Heart left ventricle (tissue), 16 donors: ENCODE results near the gene IL15. TPM values are rescaled to one million over a fixed set of nuclear protein-coding genes. Genes with fewer than 3 reads are reported as not detected.

ENCODE experiments used
- ATAC-seq, 4 donors: fragments of 200-7000 bp; cut with Tn5 transposase; one replicate each; pipeline ENCODE4 v1.9.1; 2020 to 2022; ENCODE audit warnings: moderate library complexity in 4 of 4, mild to moderate bottlenecking in 3 of 4, moderate number of reproducible peaks in 1 of 4
- DNase-seq, 5 donors: peaks; one replicate each; pipeline ENCODE4 v3.0.0-alpha.2; 2020
- H3K27ac ChIP-seq, 12 donors: fragments of 200-600 bp; sonication (generic) in 4 of 12; one replicate each; pipeline versions ENCODE4 v1.5.0 to v1.8.0; 2016 to 2022; ENCODE audit warnings: mild to moderate bottlenecking in 2 of 12
- H3K27me3 ChIP-seq, 9 donors: fragments of 200-600 bp; sonication (generic) in 2 of 9; one replicate each; pipeline versions ENCODE4 v1.5.1 to v1.8.0; 2016 to 2022; ENCODE audit warnings: mild to moderate bottlenecking in 3 of 9
- H3K36me3 ChIP-seq, 9 donors: fragments of 200-600 bp; sonication (generic) in 2 of 9; one replicate each; pipeline versions ENCODE4 v1.5.0 to v1.8.0; 2018 to 2022; ENCODE audit warnings: mild to moderate bottlenecking in 2 of 9
- H3K4me1 ChIP-seq, 12 donors: fragments of 200-600 bp; sonication (generic) in 4 of 12; one replicate each; pipeline versions ENCODE4 v1.5.0 to v1.8.0; 2016 to 2022; ENCODE audit warnings: mild to moderate bottlenecking in 3 of 12
- H3K4me3 ChIP-seq, 12 donors: fragments of 200-600 bp; sonication (generic) in 4 of 12; one replicate each; pipeline versions ENCODE4 v1.5.0 to v1.8.0; 2017 to 2022; ENCODE audit warnings: mild to moderate bottlenecking in 9 of 12, moderate library complexity in 4 of 12
- H3K9me3 ChIP-seq, 12 donors: fragments of 200-600 bp; sonication (generic) in 4 of 12; one replicate each; pipeline versions ENCODE4 v1.5.0 to v1.8.0; 2016 to 2022; ENCODE audit warnings: mild to moderate bottlenecking in 1 of 12
- CTCF ChIP-seq, 12 donors: fragments of 200-600 bp; sonication (generic) in 4 of 12; IDR thresholded peaks; one replicate each; pipeline versions ENCODE4 v1.5.0 to v1.8.0; 2018 to 2022; ENCODE audit warnings: antibody characterized with exemption in 12 of 12, mild to moderate bottlenecking in 5 of 12
- POLR2A ChIP-seq, 2 donors: fragments of 450-650 bp; IDR thresholded peaks; one replicate each; pipeline ENCODE4 v1.6.1; 2017; ENCODE audit warnings: antibody characterized with exemption in 2 of 2, mild to moderate bottlenecking in 2 of 2, moderate library complexity in 2 of 2
- WGBS, 4 donors: extraction: QIAGEN DNeasy Blood & Tissue Kit in 2 of 4; methylation state at CpG; one replicate each; pipeline versions ENCODE4 v1.1.5 to v1.1.7; 2013 to 2018; 5-methylcytosine and 5-hydroxymethylcytosine counted together
- intact Hi-C, 10 donors: fragments of 100-400 bp; cut with DNase I; formaldehyde crosslinking; loops; one replicate each; pipeline versions ENCODE4 v1.11.1 to v1.14.2; 2022
- polyA plus RNA-seq, 2 donors: library from polyadenylated mRNA; stranded (reverse); fragments of 200-250 nt; gene quantifications; one replicate each; pipeline ENCODE4 v1.2.3, GENCODE V29; 2013
- total RNA-seq, 9 donors: library from RNA; depleted of rRNA in 2 of 9; stranded (reverse); fragments of >200 nt in 2 of 9; fragmentation: NEBNext Ultra II Directional in 3 of 9; extraction: Animal tissue kit (Norgen Biotek cat#: 25700) in 3 of 9; gene quantifications; one replicate each; pipeline versions ENCODE4 v1.1.0 to v1.2.4, GENCODE V29; 2016 to 2023
- donor health status: ischemic (EF 13 %, LVEDD 7.1; RV severe dilation, severe dysfunction).
- donor health status: healthy with polysubstance abuse.
- donor health status: DM: no; HTN: yes; CAD: no.
- donor health status: DM: no; HTN: no; CAD: no.
- donor health status: ischemic (EF 25% LVEDD 6.9; RV normal size, moderate dysfunction).
- donor health status: ischemic (EF 25% LVEDD 5.7; RV mildly dilated, moderate dysfunction).
- donor health status: healthy.
- donor health status: DM: yes; HTN: yes; CAD: no.
- donor health status: ischemic (EF 35%, LVEDD 5.7; RV mildly dilated, moderate dysfunction).
- donor health status: nonischemic (EF 11% LVEDD 7.7; RV severe dilation, severe dysfunction).
- donor health status: DM: yes; HTN: yes; CAD: no.
- donor health status: PGD.
- donor health status: ischemic (EF 29% LVEDD 5.4; RV normal size, mild dysfunction).
- donor health status: nonischemic (EF 23%, LVEDD 6.1; RV moderate dilation, normal function).

The IL15 gene
- total and polyA plus RNA-seq, 11 donors, result 1.1 to 15.1 (median 2.5) TPM

- 68 to 77% (median 73%) methylated on average over 10 of the region's 10 CpGs for WGBS, 4 donors
- intact Hi-C loops, result no loop called here
- H3K36me3 ChIP-seq, result no peaks in the 10 kb centered on the region
- no peak for DNase-seq
- no peak for TF ChIP-seq POLR2A (IDR thresholded peaks at IDR 0.05)
- no peak for TF ChIP-seq CTCF (IDR thresholded peaks at IDR 0.05)
- no peak overlapping the region for H3K4me3 ChIP-seq
- H3K9me3 ChIP-seq, result peaks cover 0 to 8% (median 0%) of the 10 kb centered on the region in 12 donors
- no peak overlapping the region for H3K27ac ChIP-seq
- H3K27me3 ChIP-seq, result no peaks in the 10 kb centered on the region
- no peak for ATAC-seq
- no peaks in the 10 kb centered on the region for H3K4me1 ChIP-seq
These were observed 135.8 kb downstream of the IL15 start for GRCh38 chr4:141771889-141772830.

GRCh38 chr4:141772838-141773237 lies 136.5 kb downstream of the IL15 start:
- 93 to 97% (median 94%) methylated on average over 2 of the region's 2 CpGs for WGBS, 4 donors
- Histone ChIP-seq H3K9me3 (peaks cover 0 to 8% (median 0%) of the 10 kb centered on the region in 12 donors), H3K4me3 (no peak overlapping the region), H3K27me3 (no peaks in the 10 kb centered on the region), H3K4me1 (no peaks in the 10 kb centered on the region), H3K36me3 (no peaks in the 10 kb centered on the region), H3K27ac (no peak overlapping the region)
- DNase-seq (no peak), ATAC-seq (no peak)
- intact Hi-C loops, result no loop called here
- TF ChIP-seq CTCF (IDR thresholded peaks at IDR 0.05) (no peak), POLR2A (IDR thresholded peaks at IDR 0.05) (no peak)

GRCh38 chr4:141782205-141782604 lies 145.8 kb downstream of the IL15 start:
- H3K4me3 ChIP-seq, result no peak overlapping the region
- no peaks in the 10 kb centered on the region for H3K27me3 ChIP-seq
- no peaks in the 10 kb centered on the region for H3K36me3 ChIP-seq
- H3K4me1 ChIP-seq, result no peaks in the 10 kb centered on the region
- no peak for TF ChIP-seq CTCF (IDR thresholded peaks at IDR 0.05)
- no peak for TF ChIP-seq POLR2A (IDR thresholded peaks at IDR 0.05)
- intact Hi-C loops, result no loop called here
- DNase-seq (no peak), ATAC-seq (no peak)
- H3K9me3 ChIP-seq, result peaks cover 0 to 8% (median 0%) of the 10 kb centered on the region in 12 donors
- H3K27ac ChIP-seq, result no peak overlapping the region
